ENCODE results near the gene TLE2.

The TLE2 gene

DNA sequence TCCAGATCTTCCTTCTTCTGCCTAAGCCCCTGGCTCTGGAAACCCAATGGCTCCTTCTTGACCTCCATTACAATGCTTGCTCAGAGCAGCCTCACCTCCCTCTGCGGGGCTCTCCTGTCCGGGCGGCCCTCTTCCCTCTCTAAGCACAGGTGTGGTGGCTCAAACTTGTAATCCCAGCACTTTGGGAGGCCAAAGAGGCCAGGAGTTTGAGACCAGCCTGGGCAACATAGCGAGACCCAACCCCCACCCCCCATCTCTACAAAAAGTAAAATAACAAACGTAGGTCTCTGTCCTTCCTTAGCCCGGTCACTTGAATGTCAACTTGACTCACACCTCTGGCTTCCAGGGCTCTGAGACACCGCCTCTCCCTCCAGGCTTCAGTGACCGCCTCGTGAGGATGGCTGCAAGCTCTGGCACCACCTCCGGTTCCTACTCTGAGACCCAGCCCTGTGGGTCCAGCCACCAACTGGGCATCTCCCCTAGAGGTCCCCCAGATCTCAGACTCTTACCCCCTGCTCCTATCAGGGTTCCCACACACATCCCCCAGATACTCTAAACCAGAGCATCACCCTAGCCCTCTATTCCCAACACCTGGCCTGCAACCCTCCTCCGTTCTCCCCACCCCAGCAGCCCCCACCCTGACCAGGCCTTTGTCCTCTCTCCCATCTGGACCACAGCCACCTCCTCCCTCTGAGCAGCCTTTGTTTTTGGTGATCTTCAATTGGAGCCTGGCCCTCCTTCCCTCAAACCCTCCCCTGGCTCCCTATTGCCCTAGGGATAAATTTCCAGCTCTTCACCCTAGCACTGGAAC is 4.7 kb upstream of the TLE2 start:
- TF ChIP-seq MAX (IDR thresholded peaks at IDR 0.05) (no peak), NFIC (IDR thresholded peaks at IDR 0.05) (no peak), ZBTB7A (IDR thresholded peaks at IDR 0.05; ENCODE audit: low read depth) (no peak), YY1 (IDR thresholded peaks at IDR 0.05; ENCODE audit: low read depth) (no peak), RAD21 (IDR thresholded peaks at IDR 0.05; ENCODE audit: low read depth) (no peak), FOXM1 (IDR thresholded peaks at IDR 0.05; ENCODE audit: borderline replicate concordance, low read depth) (no peak), EP300 (IDR thresholded peaks at IDR 0.05; ENCODE audit: borderline replicate concordance) (no peak), TEAD4 (IDR thresholded peaks at IDR 0.05) (no peak), TAF1 (IDR thresholded peaks at IDR 0.05; ENCODE audit: low read depth) (no peak)
- TF ChIP-seq, protein P1, sequence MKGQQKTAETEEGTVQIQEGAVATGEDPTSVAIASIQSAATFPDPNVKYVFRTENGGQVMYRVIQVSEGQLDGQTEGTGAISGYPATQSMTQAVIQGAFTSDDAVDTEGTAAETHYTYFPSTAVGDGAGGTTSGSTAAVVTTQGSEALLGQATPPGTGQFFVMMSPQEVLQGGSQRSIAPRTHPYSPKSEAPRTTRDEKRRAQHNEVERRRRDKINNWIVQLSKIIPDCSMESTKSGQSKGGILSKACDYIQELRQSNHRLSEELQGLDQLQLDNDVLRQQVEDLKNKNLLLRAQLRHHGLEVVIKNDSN (IDR thresholded peaks at IDR 0.05): no peak

GRCh38 chr19:3031607-3031867 is 2.5 kb upstream of the TLE2 start:
- TF ChIP-seq, protein P1 (IDR thresholded peaks at IDR 0.05): no peak
- TF ChIP-seq NFIC (IDR thresholded peaks at IDR 0.05) (no peak), CEBPB (IDR thresholded peaks at IDR 0.05) (no peak), MAX (IDR thresholded peaks at IDR 0.05) (no peak), RAD21 (IDR thresholded peaks at IDR 0.05; ENCODE audit: low read depth) (no peak), TAF1 (IDR thresholded peaks at IDR 0.05; ENCODE audit: low read depth) (no peak), CREB1 (IDR thresholded peaks at IDR 0.05; ENCODE audit: low read depth) (no peak)

DNA sequence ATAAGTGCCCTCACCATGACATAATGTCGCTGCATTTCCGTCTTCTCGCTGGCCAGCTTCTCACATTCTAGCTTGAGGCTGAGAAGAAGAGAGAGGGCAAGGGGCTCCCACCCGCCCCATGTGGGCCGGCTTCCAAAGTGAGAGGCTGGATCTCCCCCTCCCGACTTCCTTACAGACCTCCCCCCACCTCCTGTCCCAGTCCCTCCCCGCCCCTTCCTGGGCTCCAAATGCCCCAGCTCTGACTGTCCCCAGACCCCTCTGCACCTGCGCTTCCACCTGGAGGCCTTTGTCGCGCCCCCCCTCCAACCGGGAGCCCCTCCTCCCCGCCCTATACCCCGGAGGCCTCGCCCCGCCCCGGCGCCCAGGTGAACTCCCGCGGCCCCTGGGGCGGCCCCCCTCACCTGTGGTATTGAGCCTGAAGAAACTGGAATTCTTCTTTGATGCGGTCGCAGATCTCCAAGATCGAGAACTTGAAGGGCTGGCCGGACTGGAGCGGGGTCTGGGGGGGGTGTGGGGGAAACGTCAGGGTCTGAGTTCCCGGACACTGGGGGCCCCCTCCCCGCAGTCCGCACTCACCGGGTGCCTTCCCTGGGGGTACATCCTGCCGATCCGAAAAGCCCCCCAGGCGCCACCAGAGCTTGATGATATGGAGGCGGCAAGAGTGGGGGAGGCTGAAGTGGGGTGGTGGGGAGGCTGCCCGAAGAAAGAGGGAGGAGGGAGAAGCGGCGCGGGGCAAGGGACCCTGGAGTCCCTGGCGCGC is 595 bp downstream of the TLE2 start:
- no peak for TF ChIP-seq CREB1 (IDR thresholded peaks at IDR 0.05; ENCODE audit: low read depth)
- no peak for TF ChIP-seq TCF12 (IDR thresholded peaks at IDR 0.05; ENCODE audit: low read depth)
- no peak for TF ChIP-seq RAD21 (IDR thresholded peaks at IDR 0.05; ENCODE audit: low read depth)
- no peak for TF ChIP-seq TEAD4 (IDR thresholded peaks at IDR 0.05)
- no peak for TF ChIP-seq YY1 (IDR thresholded peaks at IDR 0.05; ENCODE audit: low read depth)
- TF ChIP-seq REST (IDR thresholded peaks at IDR 0.05; ENCODE audit: low read depth): no peak

- no peak for TF ChIP-seq FOXM1 (IDR thresholded peaks at IDR 0.05; ENCODE audit: borderline replicate concordance, low read depth)
- no peak for TF ChIP-seq TAF1 (IDR thresholded peaks at IDR 0.05; ENCODE audit: low read depth)
- no peak for TF ChIP-seq MAX (IDR thresholded peaks at IDR 0.05)
- TF ChIP-seq RAD21 (IDR thresholded peaks at IDR 0.05; ENCODE audit: low read depth): no peak
- TF ChIP-seq CEBPB (IDR thresholded peaks at IDR 0.05): no peak
- TF ChIP-seq EGR1 (IDR thresholded peaks at IDR 0.05): no peak
- no peak for TF ChIP-seq ZBTB7A (IDR thresholded peaks at IDR 0.05; ENCODE audit: low read depth)
- no peak for TF ChIP-seq CREB1 (IDR thresholded peaks at IDR 0.05; ENCODE audit: low read depth)
- TF ChIP-seq, protein P1 (IDR thresholded peaks at IDR 0.05): no peak
- TF ChIP-seq REST (IDR thresholded peaks at IDR 0.05; ENCODE audit: low read depth): no peak
- no peak for TF ChIP-seq EP300 (IDR thresholded peaks at IDR 0.05; ENCODE audit: borderline replicate concordance)
- no peak for TF ChIP-seq NFIC (IDR thresholded peaks at IDR 0.05)
- no peak for TF ChIP-seq YY1 (IDR thresholded peaks at IDR 0.05; ENCODE audit: low read depth)
- TF ChIP-seq TEAD4 (IDR thresholded peaks at IDR 0.05): no peak
- TF ChIP-seq TCF12 (IDR thresholded peaks at IDR 0.05; ENCODE audit: low read depth): no peak
These were observed 1.1 kb downstream of the TLE2 start for GRCh38 chr19:3027981-3028304.

DNA sequence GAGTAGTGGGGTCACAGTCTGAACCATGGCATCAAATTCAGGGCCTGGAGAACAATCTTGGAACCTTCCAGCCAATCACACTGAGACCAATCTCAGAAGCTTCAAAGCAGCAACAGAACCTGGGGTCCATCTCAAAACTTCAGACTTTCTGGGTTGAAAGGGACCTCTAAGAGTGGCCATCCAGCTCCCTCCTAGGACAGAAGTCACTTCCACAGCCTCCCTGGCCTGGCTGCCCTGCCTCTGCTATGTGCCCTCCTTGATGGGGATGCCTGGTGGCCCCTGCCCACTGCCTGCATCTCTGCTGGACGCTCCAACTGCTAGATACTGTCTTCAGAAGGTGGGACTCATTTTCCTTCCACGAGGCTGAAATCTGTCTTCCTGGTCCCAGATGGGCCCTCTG is 1.8 kb downstream of the TLE2 start:
- TF ChIP-seq REST (IDR thresholded peaks at IDR 0.05; ENCODE audit: low read depth) (no peak), NFIC (IDR thresholded peaks at IDR 0.05) (no peak), TAF1 (IDR thresholded peaks at IDR 0.05; ENCODE audit: low read depth) (no peak), ZBTB7A (IDR thresholded peaks at IDR 0.05; ENCODE audit: low read depth) (no peak), CREB1 (IDR thresholded peaks at IDR 0.05; ENCODE audit: low read depth) (no peak), YY1 (IDR thresholded peaks at IDR 0.05; ENCODE audit: low read depth) (no peak), TCF12 (IDR thresholded peaks at IDR 0.05; ENCODE audit: low read depth) (no peak), FOXM1 (IDR thresholded peaks at IDR 0.05; ENCODE audit: borderline replicate concordance, low read depth) (no peak), CEBPB (IDR thresholded peaks at IDR 0.05) (no peak), RAD21 (IDR thresholded peaks at IDR 0.05; ENCODE audit: low read depth) (no peak), MAX (IDR thresholded peaks at IDR 0.05) (no peak), EGR1 (IDR thresholded peaks at IDR 0.05) (no peak), EP300 (IDR thresholded peaks at IDR 0.05; ENCODE audit: borderline replicate concordance) (no peak), TEAD4 (IDR thresholded peaks at IDR 0.05) (no peak)
- TF ChIP-seq, protein P1 (IDR thresholded peaks at IDR 0.05): no peak

Measured in Ishikawa (cell line).